GM19324 (cell line): Measurements from ENCODE around the gene FEM1B.

Experiments used
- ATAC-seq: cut with Tn5 transposase; IDR thresholded peaks from one replicate; pipeline ENCODE4 v1.9.1; 2021; ENCODE audit warnings: mild to moderate bottlenecking, moderate library complexity; ENCODE audit not compliant: unreplicated experiment, low FRiP score

The FEM1B gene

GRCh38 chr15:68303134-68303533, 25.6 kb downstream of the FEM1B start:
- ATAC-seq, result no peak

- ATAC-seq, result no peak
Measured at GRCh38 chr15:68303560-68304436, 26.3 kb downstream of the FEM1B start.

- no peak for ATAC-seq
Measured at GRCh38 chr15:68304589-68305337, 27.2 kb downstream of the FEM1B start.

GRCh38 chr15:68305420-68305871, 27.9 kb downstream of the FEM1B start:
- ATAC-seq, result no peak

GRCh38 chr15:68307131-68307928, 29.8 kb downstream of the FEM1B start:
- no peak for ATAC-seq

GRCh38 chr15:68309024-68309423, 31.5 kb downstream of the FEM1B start:
- ATAC-seq, result no peak

- no peak for ATAC-seq
Measured at GRCh38 chr15:68310178-68310803, 32.7 kb downstream of the FEM1B start.

GRCh38 chr15:68310804-68311463, 33.4 kb downstream of the FEM1B start:
- no peak for ATAC-seq

- no peak for ATAC-seq
Measured at GRCh38 chr15:68311464-68311835, 33.9 kb downstream of the FEM1B start.

GRCh38 chr15:68311859-68312557, 34.5 kb downstream of the FEM1B start:
- no peak for ATAC-seq

GRCh38 chr15:68312701-68313204, 35.2 kb downstream of the FEM1B start:
- ATAC-seq, result no peak

GRCh38 chr15:68313501-68314410, 36.2 kb downstream of the FEM1B start:
- no peak for ATAC-seq

GRCh38 chr15:68314563-68314962, 37.0 kb downstream of the FEM1B start:
- no peak for ATAC-seq

GRCh38 chr15:68315035-68315434, 37.5 kb downstream of the FEM1B start:
- ATAC-seq, result no peak

- ATAC-seq, result no peak
Measured at GRCh38 chr15:68315495-68316031, 38.0 kb downstream of the FEM1B start.

GRCh38 chr15:68316061-68316804, 38.7 kb downstream of the FEM1B start:
- ATAC-seq, result no peak
